Measurements from ENCODE around the gene RAB11FIP2. TPM values are rescaled to one million over a fixed set of nuclear protein-coding genes. Genes with fewer than 3 reads are reported as not detected.
"Not testable (repeated sequence)": the region's sequence is repeated elsewhere in the genome, so short reads cannot be mapped to it uniquely, and the experiment has no call there.

Gene RAB11FIP2
- total and polyA plus RNA-seq, 8 donors: 1.4 to 13.1 (median 6.9) TPM

GRCh38 chr10:118076705-118077104 is 30.0 kb upstream of the RAB11FIP2 start:
- 89 to 90% methylated on average over 3 of the region's 3 CpGs for WGBS, 2 donors
- DNase-seq (no peak), ATAC-seq (no peak), FAIRE-seq (no peak)
- Histone ChIP-seq H3K9me3 (no peaks in the 10 kb centered on the region), H3K4me3 (no peak overlapping the region), H3K27me3 (no peaks in the 10 kb centered on the region), H3K4me1 (no peaks in the 10 kb centered on the region), H3K27ac (no peak overlapping the region), H3K36me3 (no peaks in the 10 kb centered on the region)
- intact Hi-C loops (cut with DNase I): no loop called here
- no peak for TF ChIP-seq CTCF (IDR thresholded peaks at IDR 0.05)

- H3K27me3 ChIP-seq: no peaks in the 10 kb centered on the region
- no peak overlapping the region for H3K4me3 ChIP-seq
- H3K36me3 ChIP-seq: no peaks in the 10 kb centered on the region
- no peak for DNase-seq
- TF ChIP-seq CTCF (IDR thresholded peaks at IDR 0.05): no peak
- H3K27ac ChIP-seq: no peak overlapping the region
- intact Hi-C loops (cut with DNase I): no loop called here
- WGBS, 2 donors: 91 to 98% methylated on average over 1 of the region's 1 CpG
- FAIRE-seq: no peak
- no peak for ATAC-seq
- H3K4me1 ChIP-seq: no peaks in the 10 kb centered on the region
- H3K9me3 ChIP-seq: no peaks in the 10 kb centered on the region
Measured at GRCh38 chr10:118072840-118073239, 26.1 kb upstream of the RAB11FIP2 start.

GRCh38 chr10:118067389-118067788 is 20.6 kb upstream of the RAB11FIP2 start:
- 95 to 100% methylated on average over 1 of the region's 1 CpG for WGBS, 2 donors
- not testable (repeated sequence) for ATAC-seq, DNase-seq

GRCh38 chr10:118062798-118063238 is 16.1 kb upstream of the RAB11FIP2 start:
- no peak for FAIRE-seq
- 23 to 26% methylated on average over 4 of the region's 4 CpGs for WGBS, 2 donors
- H3K27me3 ChIP-seq: no peaks in the 10 kb centered on the region
- H3K9me3 ChIP-seq: no peaks in the 10 kb centered on the region
- no peak overlapping the region for H3K4me3 ChIP-seq
- peaks cover 0 to 10% (median 4%) of the 10 kb centered on the region in 3 donors for H3K4me1 ChIP-seq
- intact Hi-C loops (cut with DNase I): no loop called here
- no peaks in the 10 kb centered on the region for H3K36me3 ChIP-seq
- peak in 3 of 6 donors; percentile 6 to 45 (median 21) for DNase-seq
- no peak for TF ChIP-seq CTCF (IDR thresholded peaks at IDR 0.05)
- peak; percentile 61 to 95 (median 82) for ATAC-seq
- peak overlapping the region in 2 of 4 donors; percentile 44 to 62 for H3K27ac ChIP-seq

More at GRCh38 chr10:118067389-118067788, 20.6 kb upstream of the RAB11FIP2 start:
- intact Hi-C loops (cut with DNase I); H3K4me3 ChIP-seq; H3K27ac ChIP-seq; H3K36me3 ChIP-seq; H3K4me1 ChIP-seq; FAIRE-seq; H3K27me3 ChIP-seq; H3K9me3 ChIP-seq: not testable (repeated sequence)

GRCh38 chr10:118058371-118058770 is 11.6 kb upstream of the RAB11FIP2 start:
- FAIRE-seq (no peak), DNase-seq (no peak), ATAC-seq (no peak)
- H3K27me3 ChIP-seq: no peaks in the 10 kb centered on the region
- no peak for TF ChIP-seq CTCF (IDR thresholded peaks at IDR 0.05)
- H3K9me3 ChIP-seq: no peaks in the 10 kb centered on the region
- no peak overlapping the region for H3K27ac ChIP-seq
- intact Hi-C loops (cut with DNase I): no loop called here
- 96 to 98% methylated on average over 1 of the region's 1 CpG for WGBS, 2 donors
- no peak overlapping the region for H3K4me3 ChIP-seq
- H3K36me3 ChIP-seq: no peaks in the 10 kb centered on the region
- peaks cover 0 to 10% (median 4%) of the 10 kb centered on the region in 3 donors for H3K4me1 ChIP-seq
